ENCODE data around the gene FAM174C.
"Not testable (repeated sequence)": the region's sequence is repeated elsewhere in the genome, so short reads cannot be mapped to it uniquely, and the experiment has no call there.

Gene FAM174C

GRCh38 chr19:1288833-1289685 lies 13.7 kb downstream of the FAM174C start:
- no peak for DNase-seq

DNA sequence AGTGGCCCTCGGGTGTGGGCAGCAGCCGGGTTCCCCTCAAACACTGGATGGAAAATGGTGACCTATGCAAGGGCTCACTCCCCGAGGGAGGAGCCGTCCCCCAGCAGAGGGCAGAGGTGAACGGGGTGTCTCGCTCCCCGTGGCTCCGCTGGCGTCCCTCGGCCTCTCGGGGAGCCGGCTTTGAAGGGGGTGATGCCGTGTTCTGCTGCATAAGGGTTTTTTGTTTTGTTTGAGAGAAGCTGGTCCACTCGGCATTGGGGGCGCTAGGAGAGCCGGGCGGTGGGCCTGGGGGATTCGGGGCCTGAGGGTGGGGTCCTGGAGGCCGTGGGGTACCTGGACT lies 14.3 kb downstream of the FAM174C start:
- no peak for DNase-seq

DNA sequence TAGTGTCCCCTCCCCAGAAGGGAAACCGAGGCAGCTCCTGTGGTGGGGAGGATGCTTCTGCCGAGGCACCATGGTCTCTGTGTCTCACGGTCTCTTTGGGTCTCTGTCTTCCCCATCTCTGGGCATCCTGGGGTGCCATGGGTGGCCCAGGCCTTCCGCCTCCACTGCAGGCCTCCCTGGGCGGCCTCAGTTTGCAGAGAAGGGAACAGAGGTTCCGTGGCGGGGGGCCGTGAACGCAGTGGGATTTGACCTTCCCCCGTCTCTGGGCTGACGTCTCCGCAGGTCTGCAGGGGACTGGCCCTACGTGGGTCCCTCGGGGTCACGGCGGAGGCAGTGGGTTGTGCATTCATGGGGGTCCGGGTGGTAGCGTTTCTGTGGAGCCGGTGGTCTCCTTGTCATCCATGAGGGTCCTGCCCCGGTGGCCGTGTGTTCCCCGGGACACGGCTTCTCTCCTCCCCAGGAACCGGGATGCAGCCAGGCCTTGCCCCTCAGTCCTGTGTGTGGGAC lies 14.9 kb downstream of the FAM174C start:
- no peak for DNase-seq

DNA sequence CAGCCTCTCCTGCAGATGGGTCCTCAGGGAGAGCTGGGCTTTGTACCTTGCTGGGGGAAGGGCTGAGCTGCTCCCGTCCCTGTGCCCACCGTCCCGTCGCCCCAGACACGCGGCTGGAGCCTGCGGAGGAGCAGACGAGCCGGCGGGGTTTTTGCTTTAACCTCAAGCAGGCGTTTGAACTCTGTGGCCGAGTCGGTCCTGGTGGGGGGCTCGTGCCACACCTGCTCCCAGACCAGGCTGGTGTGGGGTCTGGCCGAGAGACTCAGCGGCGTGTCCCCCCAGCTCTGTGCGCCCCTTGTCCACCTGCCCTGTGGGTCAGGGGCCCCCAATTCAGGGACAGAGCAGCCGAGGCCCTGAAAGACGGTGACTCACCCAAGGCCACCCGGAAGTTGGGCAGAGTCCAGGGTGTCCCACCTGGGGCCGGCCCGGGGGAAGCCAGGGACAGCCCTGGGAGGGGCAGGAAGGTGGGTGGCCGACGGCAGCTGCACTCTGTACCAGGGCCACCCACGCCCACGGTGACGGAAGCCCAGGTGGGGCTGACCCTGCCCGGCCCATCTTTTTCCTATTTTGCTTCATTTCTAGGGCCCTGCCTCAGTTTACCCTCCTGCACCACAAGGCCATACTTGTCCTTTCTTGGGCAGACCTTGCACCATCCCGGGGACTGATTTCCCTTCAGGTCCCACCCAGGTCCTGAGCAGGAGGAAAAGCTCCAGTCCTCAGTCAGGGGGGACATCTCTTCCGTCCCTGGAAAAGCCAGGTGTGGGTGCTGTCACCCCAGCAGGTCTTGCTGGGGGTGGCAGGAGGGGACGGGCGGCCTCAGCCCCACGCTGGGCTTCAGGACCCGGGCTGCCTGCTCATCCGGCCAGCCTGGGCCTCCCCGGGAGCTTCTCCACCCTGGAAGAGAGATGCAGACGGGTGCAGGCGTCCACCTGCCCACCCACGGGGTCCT lies 15.6 kb downstream of the FAM174C start:
- DNase-seq: no peak

DNA sequence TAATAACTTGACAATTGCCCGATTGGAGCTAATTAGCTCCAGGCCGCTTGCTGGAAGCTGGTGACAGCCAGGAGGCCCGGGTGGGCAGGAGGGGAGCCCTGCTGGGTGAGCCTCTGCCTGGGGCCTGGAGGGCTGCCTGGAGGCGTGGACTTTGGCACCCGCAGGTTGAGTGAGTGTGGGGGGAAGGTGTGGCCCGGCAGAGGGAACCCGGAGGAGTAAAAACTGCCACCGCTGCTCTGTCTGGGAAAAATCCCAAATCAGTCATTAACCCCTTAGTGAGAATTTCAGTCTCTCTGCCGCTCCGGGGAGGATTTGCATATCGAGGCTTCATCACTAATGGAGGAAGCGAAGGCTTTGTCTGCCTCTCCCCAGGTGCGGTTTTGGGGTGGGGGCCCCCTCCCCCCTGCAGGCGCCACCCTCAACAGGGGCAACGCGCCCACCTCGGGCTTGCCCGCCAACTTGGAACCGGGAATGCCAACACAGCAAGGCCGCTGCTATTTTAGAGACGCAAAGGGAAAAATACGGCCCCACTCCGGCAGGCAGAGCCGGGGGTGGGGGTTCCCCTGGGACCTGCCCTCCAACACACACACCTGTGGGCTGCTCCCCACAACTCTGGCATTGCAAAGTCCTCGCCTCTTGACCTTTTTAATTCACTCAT lies 16.6 kb downstream of the FAM174C start:
- no peak for DNase-seq

GRCh38 chr19:1292419-1293151 lies 17.3 kb downstream of the FAM174C start:
- no peak for DNase-seq

DNA sequence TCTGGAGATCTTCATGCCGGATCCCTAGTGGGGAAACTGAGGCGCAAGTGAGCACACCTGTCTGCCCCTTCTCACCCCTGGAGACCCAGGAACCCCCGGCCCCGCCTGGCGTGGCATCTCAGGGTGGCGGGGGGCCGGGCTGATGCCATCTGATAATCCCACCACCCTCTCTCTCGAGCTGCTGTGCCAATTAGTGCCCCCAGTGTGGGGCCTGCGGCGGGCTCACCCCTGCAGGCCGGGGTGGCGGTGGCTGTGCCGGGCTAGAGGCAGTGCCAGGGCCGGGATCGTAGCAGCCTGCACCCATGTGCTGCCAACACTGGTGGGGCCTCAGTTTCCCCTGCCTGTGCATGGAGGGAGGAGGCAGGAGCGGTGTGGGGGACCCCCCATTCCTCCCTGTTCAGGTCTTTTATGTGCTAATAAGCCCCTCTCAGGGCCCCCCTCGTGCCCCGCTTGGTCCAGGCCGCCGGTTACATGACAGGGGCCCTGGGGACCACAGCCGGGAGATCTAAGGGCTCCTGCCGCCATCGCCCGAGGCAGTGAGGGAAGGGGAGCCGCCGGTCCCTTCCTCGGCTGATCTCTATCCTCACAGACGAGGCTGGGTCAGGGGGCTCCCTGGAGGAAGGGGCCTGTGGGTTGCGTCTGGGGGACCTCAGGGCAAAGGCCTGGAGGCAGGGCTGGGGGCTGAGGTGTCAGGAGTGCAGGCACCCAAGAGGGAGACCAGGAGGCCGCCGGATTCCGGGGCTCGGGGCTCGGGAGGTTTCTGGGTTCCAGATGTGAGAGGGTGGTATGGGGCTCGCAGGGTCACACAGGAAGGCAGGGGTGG lies 18.7 kb downstream of the FAM174C start:
- DNase-seq: no peak

- DNase-seq: no peak
These were observed 19.4 kb downstream of the FAM174C start for GRCh38 chr19:1294688-1295087.

DNA sequence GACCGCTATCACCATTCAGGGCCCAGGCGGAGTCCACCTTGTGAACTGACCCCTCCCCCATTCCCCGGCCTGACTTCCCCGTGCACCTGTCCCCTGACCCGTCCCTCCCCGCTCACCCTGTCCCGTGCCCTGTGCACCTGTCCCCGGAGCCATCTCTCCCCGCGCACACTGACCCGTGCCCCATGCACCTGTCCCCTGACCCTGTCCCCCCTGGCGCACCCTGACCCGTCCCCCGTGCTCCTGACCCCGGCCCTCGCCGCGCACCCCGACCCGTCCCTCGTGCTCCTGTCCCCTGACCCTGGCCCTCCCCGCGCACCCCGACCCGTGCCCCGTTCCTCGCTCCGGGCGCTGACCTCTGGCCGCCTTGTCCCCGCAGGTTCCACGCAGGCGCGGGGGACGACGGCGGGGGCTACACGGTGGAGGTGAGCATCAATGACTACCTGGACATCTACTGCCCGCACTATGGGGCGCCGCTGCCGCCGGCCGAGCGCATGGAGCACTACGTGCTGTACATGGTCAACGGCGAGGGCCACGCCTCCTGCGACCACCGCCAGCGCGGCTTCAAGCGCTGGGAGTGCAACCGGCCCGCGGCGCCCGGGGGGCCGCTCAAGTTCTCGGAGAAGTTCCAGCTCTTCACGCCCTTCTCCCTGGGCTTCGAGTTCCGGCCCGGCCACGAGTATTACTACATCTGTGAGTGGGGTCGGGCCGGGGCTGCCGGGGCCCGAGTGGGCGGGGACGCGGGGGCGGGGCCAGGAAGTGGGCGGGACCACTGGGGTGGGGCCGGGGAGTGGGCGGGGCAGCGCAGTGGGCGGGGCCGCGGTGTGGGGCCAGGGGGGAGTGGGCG lies 20.1 kb downstream of the FAM174C start:
- no peak for DNase-seq

DNA sequence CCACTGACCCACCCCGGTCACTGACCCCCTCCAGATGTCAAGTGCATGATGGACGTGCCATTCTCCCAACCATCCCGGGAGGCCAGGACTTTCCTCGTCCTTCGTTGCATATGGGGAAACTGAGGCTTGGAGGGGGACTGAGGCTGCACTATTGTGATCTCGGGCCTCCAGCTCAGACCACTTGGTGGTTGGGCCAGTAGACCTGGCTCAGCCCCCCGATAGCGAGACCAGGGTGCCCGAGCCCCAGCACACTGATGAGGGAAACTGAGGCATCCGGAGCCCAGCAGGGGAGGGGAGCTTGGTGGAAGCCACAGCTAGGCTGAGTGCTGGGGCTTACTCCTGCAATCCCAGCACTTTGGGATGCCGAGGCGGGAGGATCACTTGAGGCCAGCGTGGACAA lies 20.7 kb downstream of the FAM174C start:
- no peak for DNase-seq

DNA sequence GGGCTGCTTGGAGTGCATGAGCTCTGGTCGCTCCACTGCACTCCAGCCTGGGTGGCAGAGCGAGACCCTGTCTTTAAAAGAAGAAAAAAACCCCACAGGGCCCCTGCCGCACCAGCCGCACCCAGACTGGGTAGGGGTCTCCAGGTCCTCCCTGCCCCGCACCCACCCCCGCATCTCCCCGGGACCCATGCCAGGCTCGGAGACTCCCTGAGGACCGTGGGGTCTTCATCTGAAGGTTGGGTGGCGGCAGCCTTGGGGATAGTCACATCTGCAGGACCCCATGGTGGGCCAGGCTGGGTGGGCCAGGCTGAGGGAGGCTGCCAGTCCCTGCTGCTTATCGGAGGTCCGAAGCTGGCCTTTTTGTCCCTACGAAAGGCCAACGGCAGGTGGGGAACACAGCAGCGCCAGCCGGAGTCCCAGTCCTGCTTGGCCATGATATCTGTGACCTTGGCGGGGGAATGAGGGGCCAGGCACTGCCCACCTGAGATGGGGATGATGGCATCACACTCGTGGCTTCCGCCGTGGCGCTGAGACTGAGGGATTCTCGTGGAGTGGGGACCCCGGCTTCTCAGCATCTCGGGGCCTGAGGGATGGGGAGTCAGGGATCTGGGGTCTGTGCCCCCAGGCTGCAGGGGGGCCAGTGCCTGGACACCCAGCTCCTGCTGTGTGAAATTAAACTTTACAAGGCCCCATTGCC lies 21.4 kb downstream of the FAM174C start:
- DNase-seq: no peak

- DNase-seq: no peak
These were observed 22.9 kb downstream of the FAM174C start for GRCh38 chr19:1298235-1298634.

GRCh38 chr19:1299801-1300200 lies 24.5 kb downstream of the FAM174C start:
- DNase-seq: no peak

- no peak for DNase-seq
These were observed 25.6 kb downstream of the FAM174C start for GRCh38 chr19:1300744-1301490.

- no peak for DNase-seq
These were observed 27.4 kb downstream of the FAM174C start for GRCh38 chr19:1302533-1303239.

GRCh38 chr19:1304197-1304924 lies 29.0 kb downstream of the FAM174C start:
- DNase-seq: no peak

DNA sequence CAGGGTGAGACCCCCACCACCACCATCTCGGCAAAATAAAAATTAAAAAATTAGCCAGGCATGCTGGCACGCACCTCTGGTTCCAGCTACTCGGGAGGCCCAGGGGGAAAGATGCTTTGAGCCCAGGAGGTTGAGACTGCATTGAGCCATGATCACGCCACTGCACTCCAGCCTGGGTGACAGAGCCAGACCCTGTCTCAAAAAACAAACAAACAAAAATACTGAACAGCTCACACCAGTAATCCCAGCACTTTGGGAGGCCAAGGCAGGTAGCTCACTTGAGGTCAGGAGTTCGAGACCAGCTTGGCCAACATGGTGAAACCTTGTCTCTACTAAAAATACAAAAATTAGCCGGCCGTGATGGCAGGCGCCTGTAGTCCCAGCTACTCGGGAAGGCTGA lies 30.0 kb downstream of the FAM174C start:
- not testable (repeated sequence) for DNase-seq

DNA sequence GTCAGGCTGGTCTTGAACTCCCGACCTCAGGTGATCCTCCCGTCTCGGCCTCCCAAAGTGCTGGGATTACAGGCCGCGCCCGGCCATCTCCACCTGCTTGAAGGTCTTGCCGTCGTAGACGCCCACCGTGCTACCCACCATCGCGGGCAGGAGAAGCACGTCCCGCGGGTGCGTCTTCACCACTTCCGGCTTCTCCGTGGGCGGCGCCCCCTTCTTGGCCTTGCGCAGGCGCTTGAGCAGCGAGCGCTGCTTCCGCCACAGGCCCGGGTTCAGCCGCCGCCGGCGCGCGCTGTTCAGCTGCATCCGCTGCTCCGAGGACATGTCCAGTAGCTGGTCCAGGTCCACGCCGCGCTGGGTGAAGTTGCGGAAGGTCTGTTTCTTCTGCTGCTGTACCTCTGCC lies 32.0 kb downstream of the FAM174C start:
- DNase-seq: no peak

All from CD4-positive, alpha-beta T cell treated with Interleukin-6 for 4 hours (primary cell).